PC-3 (cell line): ENCODE results near the gene TMEM30B.

ENCODE experiments used
- CTCF ChIP-seq: fragments of 300-600 bp; sonication (generic); conservative IDR thresholded peaks from 2 replicates; pipeline ENCODE4 v1.5.1; 2017; ENCODE audit warnings: antibody characterized with exemption, low read depth, mild to moderate bottlenecking, low read length
- EZH2 ChIP-seq: fragments of 300-600 bp; sonication (generic); IDR thresholded peaks from one replicate; pipeline ENCODE4 v1.6.1; 2017; ENCODE audit warnings: antibody characterized with exemption, mild to moderate bottlenecking, low read length; ENCODE audit not compliant: unreplicated experiment

GRCh38 chr14:61284001-61284400 lies 2.9 kb upstream of the TMEM30B start:
- TF ChIP-seq CTCF = no peak
- TF ChIP-seq EZH2 = no peak
